HCT116 (cell line): ENCODE measurements around the gene ATP6V0A1. TPM values are rescaled to one million over a fixed set of nuclear protein-coding genes. Genes with fewer than 3 reads are reported as not detected.
A peak's percentile ranks its signal among the peaks of the same experiment; 100 is the strongest.

ENCODE experiments used
- ATAC-seq: fragments of 200-7000 bp; cut with Tn5 transposase; 2 replicates; pipeline ENCODE4 v1.9.1; 2020; ENCODE audit warnings: mild to moderate bottlenecking, moderate library complexity
- BruUV-seq: library from RNA; stranded (reverse); fragments of 400-500 nt; replicated peaks from 2 replicates; lab custom pipeline; 2021; lab: Mats Ljungman, UMichigan
- CTCF ChIA-PET: fragments of 300-600 bp; sonication (Branson Sonifier 250); formaldehyde crosslinking; loops from one replicate; lab custom pipeline; 2021; ENCODE audit warnings: antibody characterized with exemption; lab: Charles Lee
- POLR2A ChIA-PET: fragments of 300-600, 350-600 bp; sonication (Branson Sonifier 250); formaldehyde crosslinking; loops from one replicate; lab custom pipeline; 2021; ENCODE audit warnings: antibody characterized with exemption; lab: Charles Lee
- RAD21 ChIA-PET, 2 experiments: fragments of 300-600 bp; sonication (Branson Sonifier 250); formaldehyde crosslinking; loops; one replicate each; lab custom pipeline; 2023; ENCODE audit warnings: low total read pairs in 2 of 2; ENCODE audit not compliant: uncharacterized antibody in 2 of 2, unreplicated experiment in 2 of 2, low non-redundant PET in 1 of 2; lab: Charles Lee
- DNase-seq: peaks from one replicate; pipeline ENCODE4 v3.0.0-alpha.2; 2010; ENCODE audit warnings: low read depth, low spot score
- H2AFZ ChIP-seq: fragments of 200-600 bp; shearing (Covaris generic), sonication (generic); 2 replicates; pipeline ENCODE4 v1.6.1; 2017; ENCODE audit warnings: low read depth, mixed run types, mixed read lengths, antibody characterized with exemption, low read length; ENCODE audit not compliant: poor library complexity, severe bottlenecking
- H3K27ac ChIP-seq: 2 replicates; pipeline ENCODE4 v1.5.1; 2012; ENCODE audit warnings: low read depth, low read length
- H3K27me3 ChIP-seq: fragments of 200-600 bp; sonication (generic); 2 replicates; pipeline ENCODE4 v1.6.1; 2016; ENCODE audit warnings: mixed run types, low read length, mixed read lengths; ENCODE audit not compliant: insufficient read depth
- H3K36me3 ChIP-seq, 2 experiments: fragments of 200-500 bp in 1 of 2; fragments of 200-600 bp in 1 of 2; sonication (Bioruptor generic) in 1 of 2; sonication (generic) in 1 of 2; 2 replicates each; pipeline versions ENCODE4 v1.5.1 to v1.6.1; 2014 to 2016; ENCODE audit warnings: low read length in 2 of 2, inconsistent platforms in 1 of 2, mixed read lengths in 1 of 2, mixed run types in 1 of 2; ENCODE audit not compliant: insufficient read depth in 2 of 2, control insufficient read depth in 1 of 2
- H3K4me1 ChIP-seq, 2 experiments: fragments of 200-600 bp in 1 of 2; sonication (generic) in 1 of 2; 2 replicates each; pipeline versions ENCODE4 v1.5.1 to v1.6.1; 2012 to 2017; ENCODE audit warnings: low read length in 2 of 2, inconsistent platforms in 1 of 2, mild to moderate bottlenecking in 1 of 2, mixed read lengths in 1 of 2, mixed run types in 1 of 2, moderate library complexity in 1 of 2; ENCODE audit not compliant: insufficient read depth in 2 of 2, control insufficient read depth in 1 of 2
- H3K4me2 ChIP-seq: fragments of 200-600 bp; sonication (generic); 2 replicates; pipeline ENCODE4 v1.6.1; 2017; ENCODE audit warnings: mixed run types, low read length, mixed read lengths
- H3K4me3 ChIP-seq, 2 experiments: fragments of 200-600 bp in 1 of 2; sonication (generic) in 1 of 2; replicated peaks in 1 of 2; 2 replicates each; pipeline ENCODE4 v1.5.1; 2011 to 2016; ENCODE audit warnings: low read length in 2 of 2, control low read depth in 1 of 2, low read depth in 1 of 2, mild to moderate bottlenecking in 1 of 2, mixed read lengths in 1 of 2, mixed run types in 1 of 2
- H3K79me2 ChIP-seq: fragments of 200-600 bp; sonication (generic); 2 replicates; pipeline ENCODE4 v1.6.1; 2017; ENCODE audit warnings: mild to moderate bottlenecking, mixed run types, low read length, moderate library complexity, mixed read lengths; ENCODE audit not compliant: insufficient read depth
- H3K9ac ChIP-seq: fragments of 200-600 bp; sonication (generic); 2 replicates; pipeline ENCODE4 v1.6.1; 2016; ENCODE audit warnings: low read length, mixed read lengths
- H3K9me2 ChIP-seq: fragments of 200-600 bp; sonication (generic), shearing (Covaris generic); 2 replicates; pipeline ENCODE4 v1.6.1; 2017; ENCODE audit warnings: mixed run types, mild to moderate bottlenecking, moderate library complexity; ENCODE audit not compliant: insufficient read depth
- H3K9me3 ChIP-seq, 2 experiments: fragments of 200-500 bp in 1 of 2; fragments of 200-600 bp in 1 of 2; sonication (Bioruptor generic) in 1 of 2; sonication (generic) in 1 of 2; 2 replicates each; pipeline ENCODE4 v1.6.1; 2014 to 2017; ENCODE audit warnings: low read length in 2 of 2, mixed read lengths in 2 of 2, inconsistent platforms in 1 of 2, low read depth in 1 of 2, mild to moderate bottlenecking in 1 of 2, mixed run types in 1 of 2, moderate library complexity in 1 of 2; ENCODE audit not compliant: control insufficient read depth in 1 of 2, insufficient read depth in 1 of 2
- H4K20me1 ChIP-seq: fragments of 200-600 bp; sonication (generic), shearing (Covaris generic); 2 replicates; pipeline ENCODE4 v1.6.1; 2017; ENCODE audit warnings: mixed run types, mild to moderate bottlenecking, moderate library complexity; ENCODE audit not compliant: insufficient read depth
- ATF3 ChIP-seq: IDR thresholded peaks from 2 replicates; pipeline ENCODE4 v1.6.1; 2012
- ELF1 ChIP-seq: IDR thresholded peaks from 2 replicates; pipeline ENCODE4 v1.6.1; 2012; ENCODE audit warnings: low read depth, borderline replicate concordance
- FOSL1 ChIP-seq: IDR thresholded peaks from 2 replicates; pipeline ENCODE4 v1.6.1; 2012; ENCODE audit warnings: low read depth
- POLR2A ChIP-seq: IDR thresholded peaks from 2 replicates; pipeline ENCODE4 v1.7.0; 2011; ENCODE audit warnings: borderline replicate concordance; ENCODE audit not compliant: insufficient read depth, insufficient read length; ENCODE audit errors: extremely low read depth
- REST ChIP-seq: IDR thresholded peaks from 2 replicates; pipeline ENCODE4 v1.6.1; 2012; ENCODE audit warnings: low read depth
- YY1 ChIP-seq: IDR thresholded peaks from 2 replicates; pipeline ENCODE4 v1.6.1; 2011; ENCODE audit warnings: low read length, low read depth, moderate library complexity, mild to moderate bottlenecking; ENCODE audit not compliant: insufficient replicate concordance; ENCODE audit errors: extremely low read depth
- ZBTB33 ChIP-seq: IDR thresholded peaks from 2 replicates; pipeline ENCODE4 v1.6.1; 2011; ENCODE audit warnings: mild to moderate bottlenecking, low read length, moderate library complexity; ENCODE audit not compliant: insufficient replicate concordance; ENCODE audit errors: extremely low read depth
- ZNF274 ChIP-seq: fragments of 200-500 bp; sonication (Bioruptor generic); IDR thresholded peaks from 2 replicates; pipeline ENCODE4 v1.6.1; 2014; ENCODE audit warnings: mild to moderate bottlenecking, low read depth, low read length, inconsistent platforms
- intact Hi-C: fragments of 100-400 bp; cut with micrococcal nuclease; formaldehyde crosslinking; loops from 2 replicates; pipeline ENCODE4 v1.10.0; 2022
- total RNA-seq: library from RNA; stranded (reverse); gene quantifications from one replicate; pipeline ENCODE4 v1.2.1, GENCODE V29; 2021; ENCODE audit not compliant: unreplicated experiment

ATP6V0A1 gene
- total RNA-seq, 1 experiment from 2014 or later: 65.2 TPM

- Histone ChIP-seq H3K27me3 (no peaks in the 10 kb centered on the region), H3K4me2 (peak overlapping the region; percentile 37), H3K79me2 (no peaks in the 10 kb centered on the region), H3K4me3 (no peak overlapping the region), H3K9ac (peak overlapping the region; percentile 13; the same call in 1 of the 2 replicates), H3K27ac (peak overlapping the region; percentile 50), H3K36me3 (no peaks in the 10 kb centered on the region; a peak in 1 of 4 replicates), H3K9me2 (no peaks in the 10 kb centered on the region), H3K9me3 (no peaks in the 10 kb centered on the region), H3K4me1 (peaks cover 15 to 23% of the 10 kb centered on the region in 2 experiments), H4K20me1 (no peaks in the 10 kb centered on the region), H2AFZ (no peak overlapping the region)
- ATAC-seq (no peak), DNase-seq (no peak)
- ChIA-PET POLR2A (no interaction called here), CTCF (no interaction called here), RAD21 (no interaction called here)
- no TSS peak for BruUV-seq
- intact Hi-C loops: no loop called here
- TF ChIP-seq ELF1 (no peak), ZBTB33 (no peak), FOSL1 (no peak), YY1 (no peak), POLR2A (no peak), REST (no peak), ZNF274 (no peak), ATF3 (no peak)
Measured at GRCh38 chr17:42541041-42541833, 82.6 kb downstream of the ATP6V0A1 start.
